Endothelial cell of umbilical vein (primary cell): Measurements from ENCODE around the gene SYNGR3. TPM values are rescaled to one million over a fixed set of nuclear protein-coding genes. Genes with fewer than 3 reads are reported as not detected.

ENCODE experiments used
- BruUV-seq: library from RNA; stranded (reverse); fragments of 400-500 nt; replicated peaks from 2 replicates; lab custom pipeline; 2021; lab: Mats Ljungman, UMichigan
- CTCF ChIA-PET: fragments of 300-600, 350-600 bp; sonication (Branson Sonifier 250); formaldehyde crosslinking; loops from one replicate; lab custom pipeline; 2021; ENCODE audit warnings: antibody characterized with exemption, inconsistent platforms; lab: Charles Lee
- POLR2A ChIA-PET: fragments of 300-600, 350-600 bp; sonication (Branson Sonifier 250); formaldehyde crosslinking; loops from one replicate; lab custom pipeline; 2021; ENCODE audit warnings: antibody characterized with exemption, inconsistent platforms; lab: Charles Lee
- DNase-seq: peaks from one replicate; pipeline ENCODE4 v3.0.0-alpha.2; 2011; ENCODE audit warnings: low read depth, low spot score
- FAIRE-seq: peaks from 2 replicates; lab custom pipeline; 2011; peaks lifted over from hg19 to GRCh38; lab: Jason Lieb, UNC
- H2AFZ ChIP-seq: 2 replicates; pipeline ENCODE4 v1.6.0; 2012; ENCODE audit warnings: low read depth, low read length, control low read depth, inconsistent platforms
- H3K27ac ChIP-seq: 2 replicates; pipeline ENCODE4 v1.5.1; 2011; ENCODE audit warnings: low read depth, mild to moderate bottlenecking, control low read depth, low read length, moderate library complexity; ENCODE audit not compliant: insufficient read depth
- H3K27me3 ChIP-seq, 2 experiments: 2 replicates each; pipeline versions ENCODE4 v1.6.0 to v1.6.1; 2011; ENCODE audit warnings: low read length in 2 of 2, mixed read lengths in 1 of 2; ENCODE audit not compliant: control insufficient read depth in 2 of 2, insufficient read depth in 2 of 2
- H3K36me3 ChIP-seq, 2 experiments: 2 replicates in 1 of 2; 3 replicates in 1 of 2; pipeline ENCODE4 v1.5.1; 2011; ENCODE audit warnings: low read length in 2 of 2, mild to moderate bottlenecking in 1 of 2, moderate library complexity in 1 of 2; ENCODE audit not compliant: control insufficient read depth in 2 of 2, insufficient read depth in 2 of 2; ENCODE audit errors: extremely low read depth in 1 of 2
- H3K4me1 ChIP-seq: 3 replicates; pipeline ENCODE4 v1.5.1; 2011; ENCODE audit warnings: mild to moderate bottlenecking, low read length; ENCODE audit not compliant: control insufficient read depth, insufficient read depth; ENCODE audit errors: extremely low read depth
- H3K4me2 ChIP-seq: 2 replicates; pipeline ENCODE4 v1.6.1; 2011; ENCODE audit warnings: low read length, control low read depth, mixed read lengths; ENCODE audit not compliant: insufficient read depth
- H3K4me3 ChIP-seq, 3 experiments: fragments of 200-600 bp in 1 of 3; sonication (generic), shearing (Covaris generic) in 1 of 3; replicated peaks in 1 of 3; 2 replicates each; pipeline ENCODE4 v1.5.1; 2011 to 2016; ENCODE audit warnings: control low read depth in 3 of 3, low read length in 3 of 3, mild to moderate bottlenecking in 2 of 3, inconsistent platforms in 1 of 3, low read depth in 1 of 3, moderate library complexity in 1 of 3; ENCODE audit not compliant: insufficient read depth in 1 of 3
- H3K79me2 ChIP-seq: 2 replicates; pipeline ENCODE4 v1.6.0; 2012; ENCODE audit warnings: low read length, inconsistent platforms; ENCODE audit not compliant: control insufficient read depth, insufficient read depth
- H3K9ac ChIP-seq: replicated peaks from 2 replicates; pipeline ENCODE3; 2011; ENCODE audit warnings: low read length, control low read depth; ENCODE audit not compliant: insufficient read depth; ENCODE audit errors: extremely low read depth
- H3K9me1 ChIP-seq: replicated peaks from 3 replicates; pipeline ENCODE4 v1.6.0; 2011; ENCODE audit warnings: mild to moderate bottlenecking, low read length; ENCODE audit not compliant: control insufficient read depth, insufficient read depth; ENCODE audit errors: extremely low read depth
- H3K9me3 ChIP-seq: replicated peaks from 2 replicates; pipeline ENCODE4 v1.5.1; 2012; ENCODE audit warnings: low read length, inconsistent platforms; ENCODE audit not compliant: control insufficient read depth, insufficient read depth
- H4K20me1 ChIP-seq: replicated peaks from 2 replicates; pipeline ENCODE3; 2011; ENCODE audit warnings: mild to moderate bottlenecking, low read length; ENCODE audit not compliant: control insufficient read depth, insufficient read depth; ENCODE audit errors: extremely low read depth
- EZH2 ChIP-seq: IDR thresholded peaks from 2 replicates; pipeline ENCODE4 v1.6.1; 2012; ENCODE audit warnings: borderline replicate concordance, low read depth, mild to moderate bottlenecking, moderate library complexity, low read length, inconsistent platforms; ENCODE audit not compliant: severe bottlenecking
- FOS ChIP-seq: IDR thresholded peaks from 2 replicates; pipeline ENCODE4 v1.6.1; 2011; ENCODE audit warnings: mild to moderate bottlenecking, low read length, moderate library complexity, borderline replicate concordance; ENCODE audit not compliant: insufficient read depth
- JUN ChIP-seq: IDR thresholded peaks from 2 replicates; pipeline ENCODE4 v1.6.1; 2011; ENCODE audit warnings: borderline replicate concordance, low read depth; ENCODE audit not compliant: insufficient read length, insufficient read depth
- MYC ChIP-seq: IDR thresholded peaks from one replicate; pipeline ENCODE4 v1.6.1; 2011; ENCODE audit warnings: mild to moderate bottlenecking, low read depth, low read length
- POLR2A ChIP-seq: IDR thresholded peaks from 2 replicates; pipeline ENCODE4 v1.6.1; 2012; ENCODE audit warnings: low read depth, mild to moderate bottlenecking, control low read depth, low read length
- dilution Hi-C: fragments of 300-500 bp; cut with MboI; formaldehyde crosslinking; loops from one replicate; pipeline ENCODE4 v1.15.0; 2019; ENCODE audit warnings: low sequenced_read_pairs; ENCODE audit not compliant: extremely low pct_ligation_motif_present
- intact Hi-C: fragments of 100-400 bp; cut with micrococcal nuclease; formaldehyde crosslinking; loops from one replicate; pipeline ENCODE4 v1.10.0; 2022
- polyA plus RNA-seq, 4 experiments: library from polyadenylated mRNA; depleted of rRNA in 3 of 4; stranded (reverse) in 3 of 4; unstranded in 1 of 4; fragments of >200 nt; gene quantifications; 2 replicates each; pipeline versions ENCODE4 v1.2.1 to v1.2.3, GENCODE V29; 2011 to 2012; ENCODE audit warnings: missing spikeins in 1 of 4
- total RNA-seq: library from RNA; stranded (reverse); gene quantifications from 2 replicates; pipeline ENCODE4 v1.2.3, GENCODE V29; 2021
- TF ChIP-seq, protein P1 (sequence below), 2 donors: IDR thresholded peaks; 1 replicate in 1 of 2; 2 replicates in 1 of 2; pipeline ENCODE4 v1.5.1; 2011; ENCODE audit warnings: low read length in 2 of 2, mild to moderate bottlenecking in 2 of 2, moderate library complexity in 2 of 2, control low read depth in 1 of 2, inconsistent platforms in 1 of 2, low read depth in 1 of 2; ENCODE audit not compliant: insufficient read depth in 1 of 2; ENCODE audit errors: extremely low read depth in 1 of 2
- TF ChIP-seq, protein P2 (sequence below): IDR thresholded peaks from 2 replicates; pipeline ENCODE4 v1.6.1; 2011; ENCODE audit not compliant: insufficient read depth, insufficient read length

Gene SYNGR3
- total and polyA plus RNA-seq, 2 donors (not counting 3 experiments of a cell fraction or from before 2014, with no cell fraction given) = 0.95 to 1.4 TPM

- Histone ChIP-seq H2AFZ (no peak overlapping the region), H3K27ac (no peak overlapping the region), H3K36me3 (peaks cover 0 to 18% of the 10 kb centered on the region in 2 experiments), H3K4me1 (peaks cover 15% of the 10 kb centered on the region), H4K20me1 (no peaks in the 10 kb centered on the region), H3K9ac (no peak overlapping the region), H3K79me2 (peaks cover 5% of the 10 kb centered on the region), H3K9me1 (no peaks in the 10 kb centered on the region), H3K4me3 (no peak overlapping the region), H3K4me2 (no peak overlapping the region), H3K9me3 (no peaks in the 10 kb centered on the region), H3K27me3 (peaks cover 35 to 41% of the 10 kb centered on the region in 2 experiments)
- no peak for FAIRE-seq
- POLR2A ChIA-PET = interaction anchor here (1.5 kb wide), 1 partner anchor 17 kb away, joined by 5 read pairs; the partner anchor contains the start of gene RPS2
- intact Hi-C loops (no loop called here), dilution Hi-C loops (no loop called here)
- CTCF ChIA-PET = interaction anchor here (5.0 kb wide), 1 partner anchor 159 kb away, joined by 21 read pairs; no protein-coding TSS in a partner anchor
- TF ChIP-seq, protein P1, sequence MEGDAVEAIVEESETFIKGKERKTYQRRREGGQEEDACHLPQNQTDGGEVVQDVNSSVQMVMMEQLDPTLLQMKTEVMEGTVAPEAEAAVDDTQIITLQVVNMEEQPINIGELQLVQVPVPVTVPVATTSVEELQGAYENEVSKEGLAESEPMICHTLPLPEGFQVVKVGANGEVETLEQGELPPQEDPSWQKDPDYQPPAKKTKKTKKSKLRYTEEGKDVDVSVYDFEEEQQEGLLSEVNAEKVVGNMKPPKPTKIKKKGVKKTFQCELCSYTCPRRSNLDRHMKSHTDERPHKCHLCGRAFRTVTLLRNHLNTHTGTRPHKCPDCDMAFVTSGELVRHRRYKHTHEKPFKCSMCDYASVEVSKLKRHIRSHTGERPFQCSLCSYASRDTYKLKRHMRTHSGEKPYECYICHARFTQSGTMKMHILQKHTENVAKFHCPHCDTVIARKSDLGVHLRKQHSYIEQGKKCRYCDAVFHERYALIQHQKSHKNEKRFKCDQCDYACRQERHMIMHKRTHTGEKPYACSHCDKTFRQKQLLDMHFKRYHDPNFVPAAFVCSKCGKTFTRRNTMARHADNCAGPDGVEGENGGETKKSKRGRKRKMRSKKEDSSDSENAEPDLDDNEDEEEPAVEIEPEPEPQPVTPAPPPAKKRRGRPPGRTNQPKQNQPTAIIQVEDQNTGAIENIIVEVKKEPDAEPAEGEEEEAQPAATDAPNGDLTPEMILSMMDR (IDR thresholded peaks at IDR 0.05; ENCODE audit: extremely low read depth in 1 of 2, insufficient read depth in 1 of 2, low read depth in 1 of 2, low read length in 2 of 2) = no peak
- no peak for TF ChIP-seq EZH2
- TF ChIP-seq, protein P2, sequence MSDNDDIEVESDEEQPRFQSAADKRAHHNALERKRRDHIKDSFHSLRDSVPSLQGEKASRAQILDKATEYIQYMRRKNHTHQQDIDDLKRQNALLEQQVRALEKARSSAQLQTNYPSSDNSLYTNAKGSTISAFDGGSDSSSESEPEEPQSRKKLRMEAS = no peak
- TF ChIP-seq POLR2A = no peak
- TF ChIP-seq JUN = no peak
- TF ChIP-seq FOS = no peak
- no peak for TF ChIP-seq MYC
- no TSS peak for BruUV-seq
- no peak for DNase-seq
Observed at GRCh38 chr16:1982013-1982433, 7.7 kb upstream of the SYNGR3 start.
